Ascending aorta (tissue), 2 donors: ENCODE measurements around the gene FBP1. TPM values are rescaled to one million over a fixed set of nuclear protein-coding genes. Genes with fewer than 3 reads are reported as not detected.
"Not testable (repeated sequence)": the region's sequence is repeated elsewhere in the genome, so short reads cannot be mapped to it uniquely, and the experiment has no call there.

Source experiments
- DNase-seq, 2 donors: peaks; one replicate each; pipeline ENCODE4 v3.0.0-alpha.2; 2019; ENCODE audit warnings: low spot score in 2 of 2
- H3K27ac ChIP-seq, 2 donors: fragments of 200-600 bp; sonication (generic); one replicate each; pipeline ENCODE4 v1.5.1; 2016 to 2017; ENCODE audit warnings: mild to moderate bottlenecking in 1 of 2
- H3K27me3 ChIP-seq: fragments of 200-600 bp; sonication (generic); one replicate; pipeline ENCODE4 v1.5.1; 2017
- H3K36me3 ChIP-seq, 2 donors: fragments of 200-600 bp; sonication (generic); one replicate each; pipeline ENCODE4 v1.5.1; 2016
- H3K4me1 ChIP-seq, 2 donors: fragments of 200-600 bp; sonication (generic); one replicate each; pipeline ENCODE4 v1.5.1; 2016 to 2017; ENCODE audit warnings: mild to moderate bottlenecking in 1 of 2
- H3K4me3 ChIP-seq, 2 donors: fragments of 200-600 bp; sonication (generic); one replicate each; pipeline ENCODE4 v1.5.1; 2016 to 2017; ENCODE audit warnings: mild to moderate bottlenecking in 1 of 2
- H3K9me3 ChIP-seq, 2 donors: fragments of 200-600 bp; sonication (generic); one replicate each; pipeline ENCODE4 v1.5.1; 2016
- intact Hi-C: fragments of 100-400 bp; cut with DNase I; formaldehyde crosslinking; loops from one replicate; pipeline ENCODE4 v1.15.1; 2023
- total RNA-seq: library from RNA; depleted of rRNA; stranded (reverse); fragments of >200 nt; gene quantifications from one replicate; pipeline ENCODE4 v1.1.0, GENCODE V29; 2016
- TF ChIP-seq, protein P1 (sequence below), 3 experiments: fragments of 200-600 bp in 2 of 3; fragments of 450-650 bp in 1 of 3; sonication (generic) in 2 of 3; IDR thresholded peaks; one replicate each; pipeline ENCODE4 v1.5.1; 2016 to 2019; ENCODE audit warnings: antibody characterized with exemption in 3 of 3, mild to moderate bottlenecking in 1 of 3, moderate library complexity in 1 of 3

FBP1 gene
- total RNA-seq, 1 donor from 2014 or later, result 4.8 TPM

DNA sequence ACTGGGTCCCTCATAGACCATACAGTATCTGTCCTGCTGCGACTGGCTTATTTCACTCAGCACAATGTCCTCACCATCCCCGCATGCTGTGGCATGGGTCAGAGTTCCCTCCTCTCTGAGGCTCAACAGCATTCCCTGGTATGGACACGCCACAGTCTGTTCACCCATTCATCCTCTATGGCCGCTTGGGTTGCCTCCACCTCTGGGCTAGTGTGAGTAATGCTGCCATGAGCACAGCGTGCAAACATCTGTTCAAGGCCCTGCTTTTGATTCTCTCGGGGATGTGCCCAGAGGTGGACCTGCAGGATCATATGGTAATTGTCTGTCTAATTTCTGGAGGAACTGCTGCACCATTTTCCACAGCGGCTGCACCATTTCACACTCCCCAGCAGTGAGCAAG is 40.2 kb downstream of the FBP1 start:
- DNase-seq, result no peak
- intact Hi-C loops, result no loop called here
- Histone ChIP-seq H3K27ac (no peak overlapping the region), H3K27me3 (no peaks in the 10 kb centered on the region), H3K36me3 (no peaks in the 10 kb centered on the region), H3K9me3 (no peaks in the 10 kb centered on the region), H3K4me1 (peaks cover 0 to 2% of the 10 kb centered on the region in 2 donors), H3K4me3 (no peak overlapping the region)
- TF ChIP-seq, protein P1, sequence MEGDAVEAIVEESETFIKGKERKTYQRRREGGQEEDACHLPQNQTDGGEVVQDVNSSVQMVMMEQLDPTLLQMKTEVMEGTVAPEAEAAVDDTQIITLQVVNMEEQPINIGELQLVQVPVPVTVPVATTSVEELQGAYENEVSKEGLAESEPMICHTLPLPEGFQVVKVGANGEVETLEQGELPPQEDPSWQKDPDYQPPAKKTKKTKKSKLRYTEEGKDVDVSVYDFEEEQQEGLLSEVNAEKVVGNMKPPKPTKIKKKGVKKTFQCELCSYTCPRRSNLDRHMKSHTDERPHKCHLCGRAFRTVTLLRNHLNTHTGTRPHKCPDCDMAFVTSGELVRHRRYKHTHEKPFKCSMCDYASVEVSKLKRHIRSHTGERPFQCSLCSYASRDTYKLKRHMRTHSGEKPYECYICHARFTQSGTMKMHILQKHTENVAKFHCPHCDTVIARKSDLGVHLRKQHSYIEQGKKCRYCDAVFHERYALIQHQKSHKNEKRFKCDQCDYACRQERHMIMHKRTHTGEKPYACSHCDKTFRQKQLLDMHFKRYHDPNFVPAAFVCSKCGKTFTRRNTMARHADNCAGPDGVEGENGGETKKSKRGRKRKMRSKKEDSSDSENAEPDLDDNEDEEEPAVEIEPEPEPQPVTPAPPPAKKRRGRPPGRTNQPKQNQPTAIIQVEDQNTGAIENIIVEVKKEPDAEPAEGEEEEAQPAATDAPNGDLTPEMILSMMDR (IDR thresholded peaks at IDR 0.05), result no peak

DNA sequence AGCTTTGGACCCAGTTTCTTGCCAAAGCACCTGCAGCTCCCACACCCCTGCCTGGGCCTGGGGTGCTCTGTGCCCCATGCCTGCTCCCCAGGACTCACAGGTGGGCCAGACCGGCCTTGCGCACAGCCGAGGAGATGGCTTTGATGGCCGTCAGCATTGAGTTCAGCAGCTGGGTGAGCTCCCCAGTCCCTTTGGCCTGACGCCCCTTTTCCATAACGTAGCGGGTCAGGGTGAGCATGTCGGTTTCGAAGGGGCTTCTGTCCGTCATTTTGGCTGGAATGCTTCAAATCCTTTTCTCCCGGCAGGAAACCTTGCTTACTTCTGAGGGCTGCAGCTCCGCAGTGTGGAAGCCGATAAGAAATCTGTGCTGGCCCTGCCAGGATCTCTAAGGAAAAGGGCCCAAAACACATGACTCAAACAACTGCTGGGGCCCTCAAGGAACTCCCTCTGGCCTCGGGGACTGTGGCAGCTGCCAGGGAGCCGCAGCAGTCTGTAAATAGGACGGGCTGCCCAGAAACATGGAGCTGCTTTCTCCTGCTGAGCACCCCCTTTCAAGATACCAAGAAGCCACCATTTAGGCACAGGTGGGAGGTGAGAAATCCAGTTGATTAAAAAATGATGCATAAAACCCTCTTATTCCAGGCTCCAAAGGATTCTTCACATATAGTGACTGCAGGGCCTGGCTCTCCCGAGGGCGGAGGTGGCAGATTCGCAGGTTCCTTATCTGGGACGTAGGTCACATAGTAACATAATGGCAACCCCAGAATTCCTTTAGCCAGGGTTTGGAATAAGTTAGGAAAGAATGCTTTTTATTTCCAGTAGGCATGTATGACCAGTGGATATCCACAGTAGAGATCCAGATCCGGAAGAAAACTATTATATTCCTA is 45.6 kb downstream of the FBP1 start, which contains the start of gene FBP2:
TSS of gene FBP2 (minus strand) at position 366 of the 887 bp plus-strand sequence. CDS start at position 268, 98 bp downstream.
- Histone ChIP-seq H3K36me3 (no peaks in the 10 kb centered on the region), H3K4me3 (peak within 1 kb of the TSS; percentile 26 to 36), H3K4me1 (peaks cover 0 to 8% of the 10 kb centered on the region in 2 donors), H3K9me3 (no peaks in the 10 kb centered on the region), H3K27ac (no peak within 1 kb of the TSS), H3K27me3 (no peaks in the 10 kb centered on the region)
- TF ChIP-seq, protein P1 (IDR thresholded peaks at IDR 0.05), result no peak
- DNase-seq, result no peak
- intact Hi-C loops, result no loop called here

DNA sequence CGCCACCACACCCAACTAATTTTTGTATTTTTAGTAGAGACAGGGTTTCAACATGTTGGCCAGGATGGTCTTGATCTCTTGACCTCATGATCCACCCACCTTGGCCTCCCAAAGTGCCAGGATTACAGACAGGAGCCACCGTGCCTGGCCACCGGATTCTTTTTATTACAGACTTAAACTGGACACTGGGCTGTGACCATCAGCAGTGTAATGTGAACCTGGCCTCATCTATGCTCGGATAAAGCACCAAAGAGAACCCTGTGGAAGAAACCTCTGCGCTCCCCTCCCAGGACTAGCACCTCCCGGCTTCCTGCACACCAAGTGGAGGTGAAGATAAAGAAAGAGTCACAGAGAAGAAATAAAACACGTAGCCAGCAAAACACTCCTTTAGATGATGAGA is 46.6 kb downstream of the FBP1 start:
- H3K9me3 ChIP-seq, intact Hi-C loops, H3K4me1 ChIP-seq, DNase-seq, H3K36me3 ChIP-seq, H3K4me3 ChIP-seq, H3K27ac ChIP-seq, H3K27me3 ChIP-seq: not testable (repeated sequence)

DNA sequence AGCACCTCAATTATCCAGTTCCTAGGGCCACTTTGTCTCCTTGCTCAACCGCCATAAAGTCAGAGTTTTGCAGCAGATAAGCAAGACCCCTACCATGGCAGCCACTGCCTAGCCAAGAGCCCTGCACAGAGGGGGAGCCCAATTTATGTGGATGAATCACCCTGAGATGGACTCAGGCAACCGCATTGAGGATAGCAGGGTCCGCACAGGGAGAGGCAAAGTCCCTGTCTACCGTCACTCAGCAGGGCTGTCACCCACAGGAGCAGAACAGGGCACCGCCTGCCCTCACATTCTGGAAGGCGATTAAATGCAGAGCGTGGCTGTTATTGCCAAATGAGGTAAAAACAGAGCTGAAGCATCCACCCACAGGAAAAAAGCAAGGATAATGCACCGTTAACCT is 47.4 kb downstream of the FBP1 start:
- no peak overlapping the region for H3K4me3 ChIP-seq
- no peak for DNase-seq
- no peaks in the 10 kb centered on the region for H3K27me3 ChIP-seq
- H3K4me1 ChIP-seq, result peaks cover 0 to 8% of the 10 kb centered on the region in 2 donors
- intact Hi-C loops, result no loop called here
- TF ChIP-seq, protein P1 (IDR thresholded peaks at IDR 0.05), result no peak
- no peaks in the 10 kb centered on the region for H3K36me3 ChIP-seq
- no peak overlapping the region for H3K27ac ChIP-seq
- no peaks in the 10 kb centered on the region for H3K9me3 ChIP-seq

DNA sequence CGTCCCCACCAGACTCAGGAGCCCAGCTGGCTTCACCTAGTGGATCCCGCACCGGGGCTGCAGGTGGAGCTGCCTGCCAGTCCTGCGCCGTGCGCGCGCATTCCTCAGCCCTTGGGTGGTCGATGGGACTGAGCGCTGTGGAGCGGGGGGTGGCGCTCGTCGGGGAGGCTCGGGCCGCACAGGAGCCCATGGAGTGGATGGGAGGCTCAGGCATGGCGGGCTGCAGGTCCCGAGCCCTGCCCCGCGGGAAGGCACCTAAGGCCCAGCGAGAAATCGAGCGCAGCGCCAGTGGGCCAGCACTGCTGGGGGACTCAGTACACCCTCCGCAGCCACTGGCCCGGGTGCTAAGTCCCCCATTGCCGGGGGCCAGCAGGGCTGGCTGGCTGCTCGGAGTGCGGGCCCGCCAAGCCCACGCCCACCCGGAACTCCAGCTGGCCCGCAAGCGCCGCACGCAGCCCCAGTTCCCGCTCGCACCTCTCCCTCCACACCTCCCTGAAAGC is 48.2 kb downstream of the FBP1 start:
- H3K27ac ChIP-seq, DNase-seq, H3K4me3 ChIP-seq, intact Hi-C loops, H3K36me3 ChIP-seq, H3K9me3 ChIP-seq, H3K4me1 ChIP-seq, H3K27me3 ChIP-seq: not testable (repeated sequence)

DNA sequence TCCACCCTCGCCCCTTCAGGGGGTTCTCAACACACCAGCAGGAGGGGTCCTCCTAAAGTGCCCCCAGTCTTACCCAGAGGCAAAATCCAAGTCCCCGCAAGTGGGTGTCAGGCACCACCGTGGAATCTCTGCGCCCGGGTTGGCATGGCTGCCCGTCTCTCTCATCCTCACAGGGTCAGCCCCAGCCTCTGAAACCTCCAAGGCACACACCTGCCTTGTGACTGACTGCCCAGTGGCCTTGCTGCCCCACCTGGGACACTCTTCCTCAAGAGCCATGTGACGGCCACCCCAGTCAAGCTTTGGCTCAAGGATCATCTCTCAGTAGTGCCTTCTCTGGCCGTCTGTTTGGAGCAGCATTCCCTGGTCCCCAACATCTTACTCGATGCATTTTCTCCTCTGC is 50.6 kb downstream of the FBP1 start:
- H3K27ac ChIP-seq, result no peak overlapping the region
- TF ChIP-seq, protein P1 (IDR thresholded peaks at IDR 0.05), result no peak
- DNase-seq, result no peak
- H3K27me3 ChIP-seq, result no peaks in the 10 kb centered on the region
- intact Hi-C loops, result no loop called here
- peaks cover 0 to 3% of the 10 kb centered on the region in 2 donors for H3K4me1 ChIP-seq
- no peak overlapping the region for H3K4me3 ChIP-seq
- H3K36me3 ChIP-seq, result no peaks in the 10 kb centered on the region
- no peaks in the 10 kb centered on the region for H3K9me3 ChIP-seq
